ENCODE results near the gene ZKSCAN5. TPM values are rescaled to one million over a fixed set of nuclear protein-coding genes. Genes with fewer than 3 reads are reported as not detected.

Gene ZKSCAN5
- total RNA-seq, 1 experiment from 2014 or later = 13.3 TPM

GRCh38 chr7:99554939-99555338, 50.5 kb downstream of the ZKSCAN5 start:
- intact Hi-C loops (cut with micrococcal nuclease; ENCODE audit: unreplicated experiment) = no loop called here
- H3K27me3 ChIP-seq (replicated peaks; ENCODE audit: insufficient read depth, low read depth, low read length, poor library complexity) = no peaks in the 10 kb centered on the region
- H3K4me3 ChIP-seq (ENCODE audit: low read depth, low read length, poor library complexity, severe bottlenecking) = no peak overlapping the region
- ChIA-PET POLR2A (ENCODE audit: low non-redundant PET) (no interaction called here), CTCF (no interaction called here)
- H3K4me1 ChIP-seq (ENCODE audit: insufficient read depth, low read length, poor library complexity, severe bottlenecking) = peaks cover 3% of the 10 kb centered on the region
- H3K36me3 ChIP-seq (ENCODE audit: insufficient read depth, low read length, poor library complexity, severe bottlenecking) = peaks cover 9% of the 10 kb centered on the region
- BruUV-seq (replicated peaks) = no TSS peak
- no peak overlapping the region for H3K27ac ChIP-seq (ENCODE audit: low read depth, low read length, poor library complexity, severe bottlenecking)
- DNase-seq (ENCODE audit: low spot score) = no peak
- TF ChIP-seq EZH2 (IDR thresholded peaks at IDR 0.05; ENCODE audit: borderline replicate concordance, low read depth, low read length, poor library complexity, severe bottlenecking) = no peak
- TF ChIP-seq CTCF (conservative IDR thresholded peaks at IDR 0.05; ENCODE audit: low read depth, low read length) = no peak
- H3K9me3 ChIP-seq (ENCODE audit: low read depth, low read length, poor library complexity, severe bottlenecking) = no peaks in the 10 kb centered on the region

DNA sequence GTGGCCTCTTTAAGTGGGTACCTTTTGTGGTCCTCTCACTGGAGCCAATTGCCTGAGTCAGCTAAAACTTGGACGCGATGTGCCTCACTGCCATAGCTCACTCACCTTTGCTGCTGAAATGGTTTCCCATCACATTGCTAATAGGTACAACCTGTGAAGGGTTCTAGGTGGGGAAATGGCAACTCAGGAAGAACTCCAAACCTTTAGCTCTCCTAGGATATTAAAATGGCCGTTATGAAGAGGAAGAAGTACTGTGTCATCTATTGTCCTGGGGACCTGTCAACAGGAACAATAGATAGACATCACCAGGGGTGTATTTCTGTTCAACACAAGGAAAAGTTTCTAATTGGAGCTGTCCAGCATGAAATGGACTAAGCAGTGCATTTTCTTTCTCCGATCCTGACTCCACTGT, 52.7 kb downstream of the ZKSCAN5 start:
- TF ChIP-seq CTCF (conservative IDR thresholded peaks at IDR 0.05; ENCODE audit: low read depth, low read length) = no peak
- TF ChIP-seq EZH2 (IDR thresholded peaks at IDR 0.05; ENCODE audit: borderline replicate concordance, low read depth, low read length, poor library complexity, severe bottlenecking) = no peak
- no peak for DNase-seq (ENCODE audit: low spot score)
- Histone ChIP-seq H3K4me3 (ENCODE audit: low read depth, low read length, poor library complexity, severe bottlenecking) (peak overlapping the region; percentile 98), H3K36me3 (ENCODE audit: insufficient read depth, low read length, poor library complexity, severe bottlenecking) (peaks cover 28% of the 10 kb centered on the region), H3K4me1 (ENCODE audit: insufficient read depth, low read length, poor library complexity, severe bottlenecking) (peaks cover 3% of the 10 kb centered on the region), H3K27ac (ENCODE audit: low read depth, low read length, poor library complexity, severe bottlenecking) (peak overlapping the region; percentile 97), H3K9me3 (ENCODE audit: low read depth, low read length, poor library complexity, severe bottlenecking) (no peaks in the 10 kb centered on the region), H3K27me3 (replicated peaks; ENCODE audit: insufficient read depth, low read depth, low read length, poor library complexity) (no peaks in the 10 kb centered on the region)
- POLR2A ChIA-PET (ENCODE audit: low non-redundant PET) = no interaction called here
- CTCF ChIA-PET = no interaction called here
- BruUV-seq (replicated peaks) = no TSS peak
- intact Hi-C loops (cut with micrococcal nuclease; ENCODE audit: unreplicated experiment) = no loop called here

DNA sequence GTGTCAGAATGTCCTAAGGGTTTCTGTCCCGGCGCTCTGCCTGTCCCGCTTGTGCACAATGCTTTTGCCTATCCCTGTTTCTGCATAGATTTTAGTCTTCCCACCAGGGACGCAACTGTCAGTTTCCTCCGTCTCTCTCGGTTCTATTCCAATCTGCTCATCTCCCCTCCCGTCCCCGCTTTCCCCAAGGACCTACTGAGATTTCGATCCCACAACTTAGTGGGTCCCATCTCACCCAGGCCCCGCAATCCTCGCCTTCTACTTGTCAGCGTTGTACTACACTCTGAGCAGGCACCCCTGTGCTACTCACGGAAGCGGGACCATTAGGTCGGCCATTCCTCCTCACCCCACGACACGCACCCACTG, 53.5 kb downstream of the ZKSCAN5 start:
- peak overlapping the region; percentile 97 for H3K27ac ChIP-seq (ENCODE audit: low read depth, low read length, poor library complexity, severe bottlenecking)
- no peak for DNase-seq (ENCODE audit: low spot score)
- ChIA-PET CTCF (interaction anchor here (0.6 kb wide), 1 partner anchor 30 kb away, joined by 14 read pairs; no protein-coding TSS in a partner anchor), POLR2A (ENCODE audit: low non-redundant PET) (interaction anchor here (0.6 kb wide), 1 partner anchor 149 kb away, joined by 3 read pairs; the partner anchor contains the start of gene BUD31)
- TF ChIP-seq CTCF (conservative IDR thresholded peaks at IDR 0.05; ENCODE audit: low read depth, low read length) (no peak), EZH2 (IDR thresholded peaks at IDR 0.05; ENCODE audit: borderline replicate concordance, low read depth, low read length, poor library complexity, severe bottlenecking) (no peak)
- H3K4me3 ChIP-seq (ENCODE audit: low read depth, low read length, poor library complexity, severe bottlenecking) = peak overlapping the region; percentile 98
- no peaks in the 10 kb centered on the region for H3K9me3 ChIP-seq (ENCODE audit: low read depth, low read length, poor library complexity, severe bottlenecking)
- H3K36me3 ChIP-seq (ENCODE audit: insufficient read depth, low read length, poor library complexity, severe bottlenecking) = peaks cover 35% of the 10 kb centered on the region
- no peaks in the 10 kb centered on the region for H3K27me3 ChIP-seq (replicated peaks; ENCODE audit: insufficient read depth, low read depth, low read length, poor library complexity)
- BruUV-seq (replicated peaks) = no TSS peak
- peaks cover 3% of the 10 kb centered on the region for H3K4me1 ChIP-seq (ENCODE audit: insufficient read depth, low read length, poor library complexity, severe bottlenecking)
- intact Hi-C loops (cut with micrococcal nuclease; ENCODE audit: unreplicated experiment) = no loop called here

Measured in A673 (cell line).